Keratinocyte (primary cell): ENCODE measurements around the gene CDKN2C. TPM values are rescaled to one million over a fixed set of nuclear protein-coding genes. Genes with fewer than 3 reads are reported as not detected.

Experiments used
- DNase-seq: peaks from one replicate; pipeline ENCODE4 v3.0.0-alpha.2; 2011; ENCODE audit warnings: low read depth, missing footprints, low spot score
- FAIRE-seq: peaks from 2 replicates; lab custom pipeline; 2011; peaks lifted over from hg19 to GRCh38; lab: Jason Lieb, UNC
- H2AFZ ChIP-seq: 2 replicates; pipeline ENCODE4 v1.6.0; 2012; ENCODE audit warnings: low read length, control low read depth, inconsistent platforms; ENCODE audit not compliant: control insufficient read depth
- H3K27ac ChIP-seq: 2 replicates; pipeline ENCODE4 v1.5.1; 2011; ENCODE audit warnings: low read length; ENCODE audit not compliant: control insufficient read depth, insufficient read depth
- H3K27me3 ChIP-seq: 3 replicates; pipeline ENCODE4 v1.6.0; 2011; ENCODE audit warnings: low read length; ENCODE audit not compliant: control insufficient read depth, insufficient read depth; ENCODE audit errors: extremely low read depth
- H3K36me3 ChIP-seq, 2 experiments: 2 replicates in 1 of 2; 3 replicates in 1 of 2; pipeline ENCODE4 v1.5.1; 2011; ENCODE audit warnings: low read length in 2 of 2, mild to moderate bottlenecking in 1 of 2; ENCODE audit not compliant: control insufficient read depth in 2 of 2, insufficient read depth in 2 of 2; ENCODE audit errors: extremely low read depth in 1 of 2
- H3K4me1 ChIP-seq: 3 replicates; pipeline ENCODE4 v1.5.1; 2011; ENCODE audit warnings: low read length; ENCODE audit not compliant: control insufficient read depth, insufficient read depth; ENCODE audit errors: extremely low read depth
- H3K4me2 ChIP-seq: 3 replicates; pipeline ENCODE4 v1.6.0; 2011; ENCODE audit warnings: low read depth, low read length; ENCODE audit not compliant: control insufficient read depth, insufficient read depth; ENCODE audit errors: extremely low read depth
- H3K4me3 ChIP-seq, 3 experiments: fragments of 200-600 bp in 1 of 3; sonication (generic) in 1 of 3; 2 replicates in 2 of 3; 3 replicates in 1 of 3; pipeline ENCODE4 v1.5.1; 2011 to 2016; ENCODE audit warnings: low read length in 3 of 3, mild to moderate bottlenecking in 3 of 3, control low read depth in 2 of 3, inconsistent platforms in 1 of 3, low read depth in 1 of 3, mixed read lengths in 1 of 3, mixed run types in 1 of 3, moderate library complexity in 1 of 3; ENCODE audit not compliant: control insufficient read depth in 2 of 3, insufficient read depth in 2 of 3; ENCODE audit errors: extremely low read depth in 1 of 3
- H3K79me2 ChIP-seq: 2 replicates; pipeline ENCODE4 v1.6.0; 2012; ENCODE audit warnings: low read length; ENCODE audit not compliant: control insufficient read depth, insufficient read depth
- H3K9ac ChIP-seq: 3 replicates; pipeline ENCODE4 v1.6.0; 2011; ENCODE audit warnings: low read length; ENCODE audit not compliant: control insufficient read depth, insufficient read depth; ENCODE audit errors: extremely low read depth
- H3K9me1 ChIP-seq: 3 replicates; pipeline ENCODE4 v1.6.0; 2011; ENCODE audit warnings: low read length; ENCODE audit not compliant: control insufficient read depth, insufficient read depth; ENCODE audit errors: extremely low read depth
- H3K9me3 ChIP-seq: 2 replicates; pipeline ENCODE4 v1.5.1; 2012; ENCODE audit warnings: low read depth, low read length; ENCODE audit not compliant: control insufficient read depth
- H4K20me1 ChIP-seq: 3 replicates; pipeline ENCODE4 v1.6.0; 2011; ENCODE audit warnings: low read length; ENCODE audit not compliant: control insufficient read depth, insufficient read depth; ENCODE audit errors: extremely low read depth
- EZH2 ChIP-seq: IDR thresholded peaks from one replicate; pipeline ENCODE4 v1.6.1; 2012; ENCODE audit warnings: inconsistent platforms, mild to moderate bottlenecking, low read length, moderate library complexity
- dilution Hi-C: fragments of 300-500 bp; cut with MboI; formaldehyde crosslinking; loops from one replicate; pipeline ENCODE4 v1.7.0; 2020; ENCODE audit warnings: low sequenced_read_pairs; ENCODE audit not compliant: extremely low pct_ligation_motif_present
- polyA minus RNA-seq, 3 experiments: library from RNA; depleted of rRNA, polyadenylated mRNA; stranded (reverse); fragments of >200 nt; gene quantifications; 1 replicate in 1 of 3; 2 replicates in 1 of 3; 3 replicates in 1 of 3; pipeline ENCODE4 v1.2.3, GENCODE V29; 2011
- polyA plus RNA-seq, 5 experiments: library from polyadenylated mRNA; depleted of rRNA in 3 of 5; stranded (reverse) in 3 of 5; stranded (forward) in 1 of 5; unstranded in 1 of 5; fragments of >200 nt; gene quantifications; 1 replicate in 1 of 5; 2 replicates in 3 of 5; 3 replicates in 1 of 5; pipeline versions ENCODE4 v1.2.1 to v1.2.3, GENCODE V29; 2011 to 2012; ENCODE audit warnings: missing spikeins in 2 of 5, low read depth in 1 of 5, low replicate concordance in 1 of 5
- TF ChIP-seq, protein P1 (sequence below), 3 experiments: IDR thresholded peaks in 1 of 3; conservative IDR thresholded peaks in 1 of 3; optimal IDR thresholded peaks in 1 of 3; 2 replicates in 2 of 3; 3 replicates in 1 of 3; pipeline versions ENCODE3 to v1.5.1; 2011; ENCODE audit warnings: low read length in 3 of 3, mild to moderate bottlenecking in 3 of 3, moderate library complexity in 2 of 3, control low read depth in 1 of 3, inconsistent platforms in 1 of 3; ENCODE audit not compliant: insufficient read depth in 2 of 3; ENCODE audit errors: extremely low read depth in 1 of 3

Gene CDKN2C
- 0.31 to 1.9 TPM (median 1.3 TPM) in 3 replicates for polyA plus RNA-seq
- polyA plus RNA-seq (2011; ENCODE audit: low read depth): 0.22 TPM
- polyA plus RNA-seq (2011; cell fraction: cytosol; rRNA removed): 0.39 and 0.49 TPM in 2 replicates
- 0.24 and 0.32 TPM in 2 replicates for polyA plus RNA-seq (2011; cell fraction: nucleus; rRNA removed)
- 0.56 and 1.7 TPM in 2 replicates for polyA plus RNA-seq (2012; ENCODE audit: low replicate concordance)
- 0.49 to 1.2 TPM in 2 of 3 replicates, not detected in the other for polyA minus RNA-seq
- 2.1 TPM for polyA minus RNA-seq (2011; cell fraction: cytosol; rRNA and poly(A)+ RNA removed)
- 0.31 and 0.32 TPM in 2 replicates for polyA minus RNA-seq (2011; cell fraction: nucleus; rRNA and poly(A)+ RNA removed)

DNA sequence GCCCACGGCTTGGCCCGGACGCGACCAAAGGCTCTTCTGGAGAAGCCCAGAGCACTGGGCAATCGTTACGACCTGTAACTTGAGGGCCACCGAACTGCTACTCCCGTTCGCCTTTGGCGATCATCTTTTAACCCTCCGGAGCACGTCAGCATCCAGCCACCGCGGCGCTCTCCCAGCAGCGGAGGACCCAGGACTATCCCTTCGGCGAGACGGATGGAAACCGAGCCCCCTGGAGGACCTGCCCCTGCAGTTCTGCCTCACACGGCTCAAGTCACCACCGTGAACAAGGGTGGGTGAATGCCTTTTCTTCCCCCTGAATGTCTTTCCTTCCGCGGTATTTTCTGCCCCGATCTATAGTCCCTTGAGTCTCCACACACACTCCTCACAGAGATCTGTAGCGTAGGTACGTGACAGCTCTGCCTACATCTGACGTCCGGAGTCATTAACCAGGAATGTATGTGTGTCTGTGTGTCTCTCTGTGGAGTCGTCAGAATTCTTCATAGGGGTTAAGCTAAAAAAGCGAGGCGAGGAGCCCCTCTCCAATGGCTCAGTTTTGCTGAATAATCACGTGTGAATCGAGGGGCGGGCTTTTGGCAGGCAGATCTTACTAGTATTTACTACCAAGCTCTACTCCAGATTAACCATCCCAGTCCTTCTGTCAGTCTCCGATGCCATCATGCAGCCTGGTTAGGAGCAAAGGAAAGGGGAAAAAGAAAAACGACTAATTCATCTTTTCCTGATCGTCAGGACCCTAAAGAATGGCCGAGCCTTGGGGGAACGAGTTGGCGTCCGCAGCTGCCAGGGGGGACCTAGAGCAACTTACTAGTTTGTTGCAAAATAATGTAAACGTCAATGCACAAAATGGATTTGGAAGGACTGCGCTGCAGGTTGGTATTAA, at the start of gene CDKN2C:
CDKN2C (plus strand) TSS at position 635 of the 898 bp plus-strand sequence; CDS start at position 759, 124 bp downstream.
- peak within 1 kb of the TSS; percentile 99 for H2AFZ ChIP-seq
- FAIRE-seq: peak; percentile 46
- TF ChIP-seq, protein P1, sequence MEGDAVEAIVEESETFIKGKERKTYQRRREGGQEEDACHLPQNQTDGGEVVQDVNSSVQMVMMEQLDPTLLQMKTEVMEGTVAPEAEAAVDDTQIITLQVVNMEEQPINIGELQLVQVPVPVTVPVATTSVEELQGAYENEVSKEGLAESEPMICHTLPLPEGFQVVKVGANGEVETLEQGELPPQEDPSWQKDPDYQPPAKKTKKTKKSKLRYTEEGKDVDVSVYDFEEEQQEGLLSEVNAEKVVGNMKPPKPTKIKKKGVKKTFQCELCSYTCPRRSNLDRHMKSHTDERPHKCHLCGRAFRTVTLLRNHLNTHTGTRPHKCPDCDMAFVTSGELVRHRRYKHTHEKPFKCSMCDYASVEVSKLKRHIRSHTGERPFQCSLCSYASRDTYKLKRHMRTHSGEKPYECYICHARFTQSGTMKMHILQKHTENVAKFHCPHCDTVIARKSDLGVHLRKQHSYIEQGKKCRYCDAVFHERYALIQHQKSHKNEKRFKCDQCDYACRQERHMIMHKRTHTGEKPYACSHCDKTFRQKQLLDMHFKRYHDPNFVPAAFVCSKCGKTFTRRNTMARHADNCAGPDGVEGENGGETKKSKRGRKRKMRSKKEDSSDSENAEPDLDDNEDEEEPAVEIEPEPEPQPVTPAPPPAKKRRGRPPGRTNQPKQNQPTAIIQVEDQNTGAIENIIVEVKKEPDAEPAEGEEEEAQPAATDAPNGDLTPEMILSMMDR (optimal IDR thresholded peaks at IDR 0.05 in 1 of 3, IDR thresholded peaks at IDR 0.05 in 1 of 3, conservative IDR thresholded peaks at IDR 0.05 in 1 of 3; ENCODE audit: extremely low read depth in 1 of 3, insufficient read depth in 2 of 3, low read length in 3 of 3): peak in 1 of 3 experiments; percentile 19
- TF ChIP-seq EZH2: no peak

DNA sequence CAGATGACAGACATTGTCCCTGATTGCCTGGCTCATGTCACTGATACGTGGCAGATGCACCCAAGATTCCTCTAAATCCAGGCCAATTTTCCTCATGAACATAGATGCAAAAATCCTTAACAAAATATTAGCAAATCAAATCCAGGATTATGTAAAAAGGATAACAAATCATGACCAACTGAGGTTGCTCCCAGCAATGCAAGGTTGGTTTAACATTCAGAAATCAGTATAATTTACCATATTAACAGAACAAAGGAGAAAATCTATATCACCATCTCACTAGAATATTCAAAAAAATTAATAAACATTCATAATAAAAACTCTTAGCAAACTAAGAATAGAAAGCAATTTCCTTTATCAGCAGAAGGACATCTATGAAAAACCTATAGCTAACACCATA, 49.6 kb upstream of the CDKN2C start:
- Histone ChIP-seq H3K4me1 (no peaks in the 10 kb centered on the region), H3K36me3 (no peaks in the 10 kb centered on the region), H2AFZ (no peak overlapping the region), H3K27me3 (no peaks in the 10 kb centered on the region), H3K9me3 (no peaks in the 10 kb centered on the region), H3K27ac (no peak overlapping the region), H4K20me1 (no peaks in the 10 kb centered on the region), H3K9me1 (no peaks in the 10 kb centered on the region), H3K9ac (no peak overlapping the region), H3K79me2 (peaks cover 66% of the 10 kb centered on the region), H3K4me2 (no peak overlapping the region), H3K4me3 (no peak overlapping the region)
- dilution Hi-C loops: no loop called here
- FAIRE-seq (no peak), DNase-seq (no peak)
- no peak for TF ChIP-seq EZH2
- TF ChIP-seq, protein P1 (optimal IDR thresholded peaks at IDR 0.05 in 1 of 3, IDR thresholded peaks at IDR 0.05 in 1 of 3, conservative IDR thresholded peaks at IDR 0.05 in 1 of 3; ENCODE audit: extremely low read depth in 1 of 3, insufficient read depth in 2 of 3, low read length in 3 of 3): no peak

More for the DNA sequence above, at the start of gene CDKN2C:
- Histone ChIP-seq H3K36me3 (no peaks in the 10 kb centered on the region), H3K27me3 (no peaks in the 10 kb centered on the region), H3K9me3 (no peaks in the 10 kb centered on the region), H3K9me1 (no peaks in the 10 kb centered on the region), H4K20me1 (no peaks in the 10 kb centered on the region), H3K4me1 (peaks cover 10% of the 10 kb centered on the region), H3K27ac (peak within 1 kb of the TSS; percentile 37), H3K79me2 (peaks cover 4% of the 10 kb centered on the region), H3K4me3 (peak within 1 kb of the TSS; percentile 74 to 98 (median 95)), H3K4me2 (peak within 1 kb of the TSS; percentile 84), H3K9ac (peak within 1 kb of the TSS; percentile 77)
- peak; percentile 48 for DNase-seq
- dilution Hi-C loops: no loop called here
